GM18873 (cell line): Measurements from ENCODE around the gene POC1B.

ENCODE experiments used
- ATAC-seq: cut with Tn5 transposase; IDR thresholded peaks from one replicate; pipeline ENCODE4 v1.9.1; 2021; ENCODE audit warnings: mild to moderate bottlenecking, moderate library complexity, moderate number of reproducible peaks; ENCODE audit not compliant: unreplicated experiment, low FRiP score

Gene POC1B

GRCh38 chr12:89391726-89392336, 134.0 kb downstream of the POC1B start:
- no peak for ATAC-seq

- ATAC-seq = no peak
These were observed 134.8 kb downstream of the POC1B start for GRCh38 chr12:89390802-89391673.

GRCh38 chr12:89389755-89390661, 135.8 kb downstream of the POC1B start:
- ATAC-seq = peak; percentile 90

GRCh38 chr12:89386138-89386537, 139.7 kb downstream of the POC1B start:
- no peak for ATAC-seq

- no peak for ATAC-seq
These were observed 141.0 kb downstream of the POC1B start for GRCh38 chr12:89384807-89385206.

- no peak for ATAC-seq
These were observed 141.6 kb downstream of the POC1B start for GRCh38 chr12:89384050-89384758.

GRCh38 chr12:89383235-89384049, 142.4 kb downstream of the POC1B start:
- no peak for ATAC-seq

GRCh38 chr12:89382328-89382727, 143.5 kb downstream of the POC1B start:
- no peak for ATAC-seq

GRCh38 chr12:89379839-89380467, 145.9 kb downstream of the POC1B start:
- ATAC-seq = no peak

GRCh38 chr12:89379148-89379838, 146.6 kb downstream of the POC1B start:
- ATAC-seq = no peak

GRCh38 chr12:89376844-89377243, 149.0 kb downstream of the POC1B start:
- no peak for ATAC-seq

- ATAC-seq = no peak
These were observed 149.7 kb downstream of the POC1B start for GRCh38 chr12:89376202-89376529.

- no peak for ATAC-seq
These were observed 151.9 kb downstream of the POC1B start for GRCh38 chr12:89373763-89374572.

- ATAC-seq = no peak
These were observed 153.1 kb downstream of the POC1B start for GRCh38 chr12:89372584-89373370.

GRCh38 chr12:89370850-89371249, 155.0 kb downstream of the POC1B start:
- ATAC-seq = no peak

GRCh38 chr12:89370421-89370831, 155.4 kb downstream of the POC1B start:
- ATAC-seq = no peak
